Fibroblast of lung (primary cell): Measurements from ENCODE around the gene CYP26C1.

Experiments used
- CTCF ChIP-seq, 2 donors: IDR thresholded peaks in 1 of 2; conservative IDR thresholded peaks in 1 of 2; 1 replicate in 1 of 2; 2 replicates in 1 of 2; pipeline ENCODE4 v1.5.1; 2011 to 2012; ENCODE audit warnings: low read length in 2 of 2, control low read depth in 1 of 2, inconsistent platforms in 1 of 2, low read depth in 1 of 2, mild to moderate bottlenecking in 1 of 2
- EZH2 ChIP-seq: IDR thresholded peaks from 2 replicates; pipeline ENCODE4 v1.5.1; 2012; ENCODE audit warnings: low read length, control low read depth, mild to moderate bottlenecking; ENCODE audit errors: missing control alignments

- TF ChIP-seq CTCF (conservative IDR thresholded peaks at IDR 0.05 in 1 of 2, IDR thresholded peaks at IDR 0.05 in 1 of 2; ENCODE audit: low read depth in 1 of 2, low read length in 2 of 2) = no peak
- TF ChIP-seq EZH2 = no peak
These were observed 31.7 kb upstream of the CYP26C1 start for GRCh38 chr10:93028883-93029282.
